D341Med (cell line): Measurements from ENCODE around the gene GNA12.

Source experiments
- DNase-seq: peaks from one replicate; pipeline ENCODE4 v3.0.0; 2012; ENCODE audit warnings: low spot score

The GNA12 gene

GRCh38 chr7:2838451-2838850 is 5.7 kb downstream of the GNA12 start:
- no peak for DNase-seq

- no peak for DNase-seq
Observed at GRCh38 chr7:2837496-2837895, 6.6 kb downstream of the GNA12 start.

GRCh38 chr7:2834748-2835441 is 9.2 kb downstream of the GNA12 start:
- no peak for DNase-seq

GRCh38 chr7:2833083-2833910 is 10.8 kb downstream of the GNA12 start:
- DNase-seq: no peak

- no peak for DNase-seq
Observed at GRCh38 chr7:2832461-2832860, 11.6 kb downstream of the GNA12 start.

GRCh38 chr7:2830609-2831376 is 13.3 kb downstream of the GNA12 start:
- DNase-seq: no peak

- no peak for DNase-seq
Observed at GRCh38 chr7:2829040-2829439, 15.1 kb downstream of the GNA12 start.

GRCh38 chr7:2826771-2827170 is 17.3 kb downstream of the GNA12 start:
- DNase-seq: no peak

- DNase-seq: no peak
Observed at GRCh38 chr7:2825559-2826227, 18.4 kb downstream of the GNA12 start.

- no peak for DNase-seq
Observed at GRCh38 chr7:2824678-2825461, 19.2 kb downstream of the GNA12 start.

- DNase-seq: no peak
Observed at GRCh38 chr7:2824026-2824677, 20.0 kb downstream of the GNA12 start.

- no peak for DNase-seq
Observed at GRCh38 chr7:2823130-2823529, 21.0 kb downstream of the GNA12 start.

- DNase-seq: no peak
Observed at GRCh38 chr7:2821842-2822507, 22.1 kb downstream of the GNA12 start.

- DNase-seq: no peak
Observed at GRCh38 chr7:2821161-2821841, 22.8 kb downstream of the GNA12 start.

GRCh38 chr7:2820508-2820934 is 23.6 kb downstream of the GNA12 start:
- no peak for DNase-seq

GRCh38 chr7:2819954-2820397 is 24.1 kb downstream of the GNA12 start:
- DNase-seq: no peak

- no peak for DNase-seq
Observed at GRCh38 chr7:2819161-2819953, 24.8 kb downstream of the GNA12 start.

- no peak for DNase-seq
Observed at GRCh38 chr7:2818653-2819052, 25.5 kb downstream of the GNA12 start.

- no peak for DNase-seq
Observed at GRCh38 chr7:2818121-2818520, 26.0 kb downstream of the GNA12 start.
